Neural progenitor cell (in vitro differentiated cells): Measurements from ENCODE around the gene PPIP5K1. TPM values are rescaled to one million over a fixed set of nuclear protein-coding genes. Genes with fewer than 3 reads are reported as not detected.
"Not testable (repeated sequence)": the region's sequence is repeated elsewhere in the genome, so short reads cannot be mapped to it uniquely, and the experiment has no call there.

Source experiments
- DNase-seq: peaks from one replicate; pipeline ENCODE4 v3.0.0-alpha.2; 2016; ENCODE audit warnings: low spot score
- H2AFZ ChIP-seq: fragments of 200-600 bp; sonication (generic); replicated peaks from 2 replicates; pipeline ENCODE4 v1.6.1; 2016; ENCODE audit warnings: antibody characterized with exemption
- H3F3A ChIP-seq: fragments of 200-600 bp; sonication (generic); 2 replicates; pipeline ENCODE4 v1.6.1; 2016; ENCODE audit warnings: antibody characterized with exemption, low read depth
- H3K27ac ChIP-seq: fragments of 200-600 bp; sonication (generic); 2 replicates; pipeline ENCODE4 v1.5.1; 2016; ENCODE audit warnings: mild to moderate bottlenecking
- H3K27me3 ChIP-seq: fragments of 200-600 bp; sonication (generic); 2 replicates; pipeline ENCODE4 v1.6.1; 2016; ENCODE audit warnings: mild to moderate bottlenecking, moderate library complexity
- H3K36me3 ChIP-seq: fragments of 200-600 bp; sonication (generic); 2 replicates; pipeline ENCODE4 v1.5.1; 2016
- H3K4me1 ChIP-seq: fragments of 200-600 bp; sonication (generic); 2 replicates; pipeline ENCODE4 v1.6.1; 2016; ENCODE audit warnings: mixed run types
- H3K4me2 ChIP-seq: fragments of 200-600 bp; sonication (generic); 2 replicates; pipeline ENCODE4 v1.6.1; 2016
- H3K4me3 ChIP-seq: fragments of 200-600 bp; sonication (generic); 2 replicates; pipeline ENCODE4 v1.5.1; 2016
- H3K79me2 ChIP-seq: fragments of 200-600 bp; sonication (generic); 2 replicates; pipeline ENCODE4 v1.6.1; 2016; ENCODE audit warnings: low read depth
- H3K9ac ChIP-seq: fragments of 200-600 bp; sonication (generic); 2 replicates; pipeline ENCODE4 v1.6.1; 2016
- H3K9me3 ChIP-seq: fragments of 200-600 bp; sonication (generic); 2 replicates; pipeline ENCODE4 v1.5.1; 2016; ENCODE audit warnings: low read depth
- H4K20me1 ChIP-seq: fragments of 200-600 bp; sonication (generic); 2 replicates; pipeline ENCODE4 v1.6.1; 2016; ENCODE audit warnings: low read depth
- H3K27ac Mint-ChIP-seq: 3 replicates; pipeline ENCODE4 v1.8.0; 2021; ENCODE audit warnings: mixed read lengths
- H3K27me3 Mint-ChIP-seq: 2 replicates; pipeline ENCODE4 v1.8.0; 2022; ENCODE audit warnings: low read depth, mild to moderate bottlenecking, inconsistent platforms, moderate library complexity, mixed read lengths; ENCODE audit not compliant: insufficient read depth
- H3K36me3 Mint-ChIP-seq: 3 replicates; pipeline ENCODE4 v1.8.0; 2021; ENCODE audit warnings: mixed read lengths
- H3K4me1 Mint-ChIP-seq: 3 replicates; pipeline ENCODE4 v1.8.0; 2021; ENCODE audit warnings: mixed read lengths
- H3K4me3 Mint-ChIP-seq: 3 replicates; pipeline ENCODE4 v1.8.0; 2021; ENCODE audit warnings: mild to moderate bottlenecking, moderate library complexity, mixed read lengths
- H3K9me3 Mint-ChIP-seq: 3 replicates; pipeline ENCODE4 v1.8.0; 2020; ENCODE audit warnings: mixed read lengths
- EZH2 ChIP-seq: fragments of 200-600 bp; sonication (generic); IDR thresholded peaks from 2 replicates; pipeline ENCODE4 v1.6.1; 2017; ENCODE audit warnings: antibody characterized with exemption, mild to moderate bottlenecking, moderate library complexity
- EZH2phosphoT487 ChIP-seq: fragments of 200-600 bp; sonication (generic); IDR thresholded peaks from 2 replicates; pipeline ENCODE4 v1.6.1; 2017; ENCODE audit warnings: antibody characterized with exemption
- total RNA-seq: library from RNA; depleted of rRNA; stranded (reverse); fragments of >200 nt; gene quantifications from 2 replicates; pipeline ENCODE4 v1.2.3, GENCODE V29; 2015; ENCODE audit warnings: low replicate concordance
- TF ChIP-seq, protein P1 (sequence below): fragments of 200-600 bp; sonication (generic); IDR thresholded peaks from 2 replicates; pipeline ENCODE4 v1.5.1; 2017; ENCODE audit warnings: antibody characterized with exemption, mild to moderate bottlenecking

PPIP5K1 gene
- total RNA-seq, 1 donor from 2014 or later, result 17.0 TPM

DNA sequence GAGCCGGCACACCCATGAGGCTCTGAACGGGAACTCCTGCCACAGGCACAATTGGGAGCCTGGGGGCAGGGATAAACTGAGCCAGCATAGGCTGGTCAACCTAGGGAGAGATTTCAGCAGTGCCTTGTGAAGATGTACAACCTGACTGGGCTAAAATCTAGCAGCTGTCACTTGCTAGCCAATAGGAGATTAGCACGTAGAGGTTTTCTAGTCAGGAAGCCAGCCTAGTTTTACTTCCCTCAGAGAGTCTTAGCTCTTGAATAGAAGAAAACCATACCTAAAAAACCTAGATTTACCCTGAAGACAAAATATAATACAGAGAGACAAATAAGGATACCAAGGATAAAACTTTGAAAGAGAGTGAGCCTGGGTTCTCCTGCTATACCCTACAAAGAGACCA is 27.3 kb downstream of the PPIP5K1 start:
- not testable (repeated sequence) for H3K4me1 ChIP-seq, H3K9ac ChIP-seq, H2AFZ ChIP-seq, DNase-seq, H3K9me3 ChIP-seq, H3F3A ChIP-seq, H3K79me2 ChIP-seq, H3K27me3 ChIP-seq, H3K4me1 Mint-ChIP-seq, H3K27me3 Mint-ChIP-seq, H3K27ac Mint-ChIP-seq, H3K4me3 Mint-ChIP-seq, H3K9me3 Mint-ChIP-seq, H3K36me3 Mint-ChIP-seq, H3K27ac ChIP-seq, H3K36me3 ChIP-seq, H3K4me2 ChIP-seq, H4K20me1 ChIP-seq, H3K4me3 ChIP-seq

DNA sequence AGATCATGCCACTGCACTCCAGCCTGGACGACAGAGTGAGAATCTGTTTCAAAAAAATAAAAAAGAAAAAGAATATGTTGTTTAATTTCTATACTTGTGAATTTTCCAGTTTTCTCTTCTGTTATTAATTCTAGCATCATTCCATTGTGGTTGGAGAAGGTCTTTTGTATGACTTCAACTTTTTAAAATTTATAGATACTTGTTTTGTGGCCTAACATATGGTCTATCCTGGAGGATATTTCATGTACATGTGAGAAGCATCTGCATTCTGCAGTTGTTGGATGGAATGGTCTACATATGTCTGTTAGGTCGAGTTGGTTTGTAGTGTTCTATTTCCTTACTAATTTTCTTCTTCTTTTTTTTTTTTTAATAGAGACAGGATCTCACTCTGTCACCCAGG is 37.0 kb downstream of the PPIP5K1 start:
- DNase-seq, result no peak
- Histone ChIP-seq H3K4me3 (no peak overlapping the region), H3K27me3 (no peaks in the 10 kb centered on the region), H3K9me3 (no peaks in the 10 kb centered on the region), H2AFZ (no peak overlapping the region), H3K9ac (no peak overlapping the region), H3K4me1 (no peaks in the 10 kb centered on the region), H3K79me2 (no peaks in the 10 kb centered on the region), H3K27ac (no peak overlapping the region), H3F3A (no peaks in the 10 kb centered on the region), H4K20me1 (no peaks in the 10 kb centered on the region), H3K36me3 (no peaks in the 10 kb centered on the region), H3K4me2 (no peak overlapping the region)
- Mint-ChIP-seq H3K9me3 (no peaks in the 10 kb centered on the region), H3K27me3 (peaks cover 2% of the 10 kb centered on the region), H3K36me3 (no peaks in the 10 kb centered on the region), H3K4me3 (no peak overlapping the region), H3K27ac (no peak overlapping the region), H3K4me1 (peaks cover 3% of the 10 kb centered on the region)
- TF ChIP-seq EZH2phosphoT487 (no peak), EZH2 (no peak)
- TF ChIP-seq, protein P1, sequence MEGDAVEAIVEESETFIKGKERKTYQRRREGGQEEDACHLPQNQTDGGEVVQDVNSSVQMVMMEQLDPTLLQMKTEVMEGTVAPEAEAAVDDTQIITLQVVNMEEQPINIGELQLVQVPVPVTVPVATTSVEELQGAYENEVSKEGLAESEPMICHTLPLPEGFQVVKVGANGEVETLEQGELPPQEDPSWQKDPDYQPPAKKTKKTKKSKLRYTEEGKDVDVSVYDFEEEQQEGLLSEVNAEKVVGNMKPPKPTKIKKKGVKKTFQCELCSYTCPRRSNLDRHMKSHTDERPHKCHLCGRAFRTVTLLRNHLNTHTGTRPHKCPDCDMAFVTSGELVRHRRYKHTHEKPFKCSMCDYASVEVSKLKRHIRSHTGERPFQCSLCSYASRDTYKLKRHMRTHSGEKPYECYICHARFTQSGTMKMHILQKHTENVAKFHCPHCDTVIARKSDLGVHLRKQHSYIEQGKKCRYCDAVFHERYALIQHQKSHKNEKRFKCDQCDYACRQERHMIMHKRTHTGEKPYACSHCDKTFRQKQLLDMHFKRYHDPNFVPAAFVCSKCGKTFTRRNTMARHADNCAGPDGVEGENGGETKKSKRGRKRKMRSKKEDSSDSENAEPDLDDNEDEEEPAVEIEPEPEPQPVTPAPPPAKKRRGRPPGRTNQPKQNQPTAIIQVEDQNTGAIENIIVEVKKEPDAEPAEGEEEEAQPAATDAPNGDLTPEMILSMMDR, result no peak

DNA sequence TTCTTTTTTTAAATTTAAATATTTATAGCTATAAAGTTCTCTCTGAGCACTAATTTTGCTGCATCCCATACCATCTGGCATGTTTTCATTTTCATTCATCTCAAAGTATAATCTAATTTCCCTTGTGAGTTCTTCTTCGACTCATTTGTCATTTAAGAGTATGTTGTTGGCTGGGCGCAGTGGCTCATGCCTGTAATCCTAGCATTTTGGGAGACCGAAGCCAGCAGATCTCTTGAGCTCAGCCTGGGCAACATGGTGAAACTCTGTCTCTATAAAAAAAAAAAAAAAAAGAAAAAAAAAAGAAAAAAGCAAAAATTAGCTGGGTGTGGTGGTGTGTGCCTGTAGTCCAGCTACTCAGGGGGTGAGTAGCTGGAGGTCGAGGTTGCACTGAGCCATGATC is 37.8 kb downstream of the PPIP5K1 start:
- H4K20me1 ChIP-seq, result no peaks in the 10 kb centered on the region
- H3K79me2 ChIP-seq, result no peaks in the 10 kb centered on the region
- peaks cover 4% of the 10 kb centered on the region for H3K36me3 ChIP-seq
- no peaks in the 10 kb centered on the region for H3F3A ChIP-seq
- H3K4me2 ChIP-seq, result no peak overlapping the region
- H3K4me1 ChIP-seq, result no peaks in the 10 kb centered on the region
- no peaks in the 10 kb centered on the region for H3K9me3 ChIP-seq
- Mint-ChIP-seq H3K36me3 (peaks cover 6% of the 10 kb centered on the region), H3K4me1 (peaks cover 3% of the 10 kb centered on the region), H3K27ac (no peak overlapping the region), H3K4me3 (no peak overlapping the region), H3K27me3 (peaks cover 2% of the 10 kb centered on the region), H3K9me3 (peaks cover 6% of the 10 kb centered on the region)
- TF ChIP-seq EZH2 (no peak), EZH2phosphoT487 (no peak)
- TF ChIP-seq, protein P1, result no peak
- H3K4me3 ChIP-seq, result no peak overlapping the region
- H3K27me3 ChIP-seq, result no peaks in the 10 kb centered on the region
- no peak overlapping the region for H3K27ac ChIP-seq
- H3K9ac ChIP-seq, result no peak overlapping the region
- no peak overlapping the region for H2AFZ ChIP-seq
- DNase-seq, result no peak

DNA sequence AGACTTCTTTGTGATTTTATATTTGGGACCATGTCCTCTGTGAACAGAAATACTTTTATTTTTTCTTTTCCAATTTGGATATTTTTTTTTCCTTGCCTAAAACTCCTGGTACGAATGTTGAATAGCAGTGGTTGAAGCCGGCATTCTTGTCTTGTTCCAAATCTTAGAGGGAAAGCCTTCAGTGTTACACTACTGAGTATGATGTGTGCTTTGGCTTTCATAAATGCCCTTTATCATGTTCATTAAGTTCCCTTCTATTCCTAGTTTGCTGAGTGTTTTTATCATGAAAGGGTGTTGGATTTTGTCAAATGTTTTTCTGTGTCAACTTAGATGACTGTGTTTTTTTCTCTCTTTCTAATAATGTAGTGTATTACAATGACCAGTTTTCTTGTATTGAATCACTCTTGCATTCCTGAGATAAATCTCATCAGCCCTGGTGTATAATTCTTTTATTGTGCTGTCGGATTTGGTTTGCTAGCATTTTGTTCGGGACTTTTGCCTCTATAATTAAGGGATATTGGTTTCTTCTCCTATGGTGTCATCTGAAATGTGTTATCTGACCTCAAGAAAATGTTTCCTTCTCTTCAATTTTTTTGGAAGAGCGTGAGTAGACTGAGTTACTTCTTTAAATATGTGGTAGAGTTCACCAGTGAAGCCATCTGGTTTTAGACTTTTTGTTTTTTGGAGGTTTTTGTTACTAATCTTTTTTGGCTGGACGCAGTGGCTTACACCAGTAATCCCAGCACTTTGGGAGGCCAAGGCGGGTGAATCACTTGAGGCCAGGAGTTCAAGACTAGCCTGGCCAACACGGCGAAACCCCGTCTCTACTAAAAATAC is 39.3 kb downstream of the PPIP5K1 start:
- H3K27me3 ChIP-seq, result no peaks in the 10 kb centered on the region
- H3K27ac ChIP-seq, result no peak overlapping the region
- no peaks in the 10 kb centered on the region for H4K20me1 ChIP-seq
- Mint-ChIP-seq H3K36me3 (peaks cover 11% of the 10 kb centered on the region), H3K27ac (peak overlapping the region; percentile 8), H3K9me3 (peaks cover 11% of the 10 kb centered on the region), H3K4me3 (no peak overlapping the region), H3K27me3 (peaks cover 2% of the 10 kb centered on the region), H3K4me1 (peaks cover 3% of the 10 kb centered on the region)
- H3F3A ChIP-seq, result no peaks in the 10 kb centered on the region
- H3K36me3 ChIP-seq, result peaks cover 4% of the 10 kb centered on the region
- no peak overlapping the region for H3K4me3 ChIP-seq
- TF ChIP-seq EZH2phosphoT487, result no peak
- H3K9me3 ChIP-seq, result no peaks in the 10 kb centered on the region
- no peak for DNase-seq
- no peak overlapping the region for H3K4me2 ChIP-seq
- no peaks in the 10 kb centered on the region for H3K79me2 ChIP-seq
- no peak overlapping the region for H3K9ac ChIP-seq
- no peak overlapping the region for H2AFZ ChIP-seq
- no peaks in the 10 kb centered on the region for H3K4me1 ChIP-seq
